Neural cell (in vitro differentiated cells): Measurements from ENCODE around the gene MYL1.

Source experiments
- CTCF ChIP-seq: fragments of 450-650 bp; IDR thresholded peaks from 2 replicates; pipeline ENCODE4 v1.5.1; 2014; ENCODE audit warnings: antibody characterized with exemption, mild to moderate bottlenecking, moderate library complexity; ENCODE audit not compliant: poor library complexity, severe bottlenecking
- EZH2 ChIP-seq: fragments of 200-600, 300-800 bp; shearing (Covaris generic), sonication (generic); IDR thresholded peaks from 2 replicates; pipeline ENCODE4 v1.6.1; 2014; ENCODE audit warnings: antibody characterized with exemption, low read length, borderline replicate concordance, mild to moderate bottlenecking; ENCODE audit not compliant: insufficient read depth, poor library complexity, severe bottlenecking
- REST ChIP-seq: IDR thresholded peaks from 2 replicates; pipeline ENCODE4 v1.6.1; 2012; ENCODE audit warnings: borderline replicate concordance
- TAF1 ChIP-seq: IDR thresholded peaks from 2 replicates; pipeline ENCODE4 v1.6.1; 2012; ENCODE audit warnings: low read depth

- no peak for TF ChIP-seq REST
- TF ChIP-seq CTCF, result no peak
- TF ChIP-seq TAF1, result no peak
- no peak for TF ChIP-seq EZH2
Observed at GRCh38 chr2:210287301-210287700, 27.7 kb downstream of the MYL1 start.
